ENCODE results near the gene DDRGK1. TPM values are rescaled to one million over a fixed set of nuclear protein-coding genes. Genes with fewer than 3 reads are reported as not detected.
"Not testable (repeated sequence)": the region's sequence is repeated elsewhere in the genome, so short reads cannot be mapped to it uniquely, and the experiment has no call there.

The DDRGK1 gene
- polyA plus RNA-seq, 1 donor from 2014 or later: 67.6 TPM

DNA sequence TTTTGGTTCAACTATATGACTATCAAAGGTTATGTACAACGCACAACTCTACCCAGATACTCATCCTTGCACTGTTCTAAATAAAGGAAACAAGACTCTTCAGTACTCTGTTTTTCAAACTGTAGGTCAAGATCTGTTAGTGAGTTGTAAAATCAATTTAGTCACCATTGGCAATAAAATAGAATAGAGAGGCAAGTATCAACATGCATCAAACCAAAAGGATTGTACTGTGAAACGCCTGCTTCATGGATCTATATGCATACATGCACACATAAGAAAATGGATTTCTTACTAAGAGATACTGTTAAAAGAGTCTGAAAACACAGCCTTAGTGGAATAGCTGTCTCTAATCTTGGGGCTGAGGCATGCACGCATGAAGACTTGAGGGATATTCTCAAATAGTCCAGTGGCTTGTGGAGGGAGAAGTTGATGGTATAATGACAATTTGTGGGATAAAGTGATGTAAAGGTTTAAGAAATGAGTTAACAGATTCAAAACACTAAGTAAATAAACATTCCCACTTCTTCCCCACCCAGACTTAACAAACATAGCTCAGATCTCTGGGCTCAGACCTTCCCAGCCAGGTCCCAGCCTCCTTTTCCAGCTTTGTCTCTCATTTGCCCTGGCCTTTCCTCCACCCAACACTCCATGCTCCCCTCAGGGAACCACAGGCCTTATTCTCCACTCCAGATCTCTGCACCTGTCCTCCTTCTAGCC, 20.4 kb downstream of the DDRGK1 start:
- Histone ChIP-seq H2AFZ (ENCODE audit: low read depth, low read length) (no peak overlapping the region), H3K9me3 (ENCODE audit: low read length) (no peaks in the 10 kb centered on the region), H3K4me2 (ENCODE audit: low read length) (no peak overlapping the region), H3K36me3 (ENCODE audit: insufficient read depth, low read length) (no peaks in the 10 kb centered on the region), H3K79me2 (replicated peaks; ENCODE audit: insufficient read depth, low read length) (no peaks in the 10 kb centered on the region), H3F3A (ENCODE audit: insufficient read depth, low read length, poor library complexity, severe bottlenecking) (no peaks in the 10 kb centered on the region), H3K27ac (ENCODE audit: low read length) (no peak overlapping the region), H3K27me3 (ENCODE audit: insufficient read depth, low read depth, low read length) (no peaks in the 10 kb centered on the region), H3K9me2 (ENCODE audit: insufficient read depth, low read length) (no peaks in the 10 kb centered on the region), H4K20me1 (ENCODE audit: insufficient read depth) (no peaks in the 10 kb centered on the region), H3K4me3 (ENCODE audit: low read length) (no peak overlapping the region), H3K9ac (ENCODE audit: low read length) (no peak overlapping the region)
- TF ChIP-seq RAD21 (conservative IDR thresholded peaks at IDR 0.05): no peak
- TF ChIP-seq, protein P1, sequence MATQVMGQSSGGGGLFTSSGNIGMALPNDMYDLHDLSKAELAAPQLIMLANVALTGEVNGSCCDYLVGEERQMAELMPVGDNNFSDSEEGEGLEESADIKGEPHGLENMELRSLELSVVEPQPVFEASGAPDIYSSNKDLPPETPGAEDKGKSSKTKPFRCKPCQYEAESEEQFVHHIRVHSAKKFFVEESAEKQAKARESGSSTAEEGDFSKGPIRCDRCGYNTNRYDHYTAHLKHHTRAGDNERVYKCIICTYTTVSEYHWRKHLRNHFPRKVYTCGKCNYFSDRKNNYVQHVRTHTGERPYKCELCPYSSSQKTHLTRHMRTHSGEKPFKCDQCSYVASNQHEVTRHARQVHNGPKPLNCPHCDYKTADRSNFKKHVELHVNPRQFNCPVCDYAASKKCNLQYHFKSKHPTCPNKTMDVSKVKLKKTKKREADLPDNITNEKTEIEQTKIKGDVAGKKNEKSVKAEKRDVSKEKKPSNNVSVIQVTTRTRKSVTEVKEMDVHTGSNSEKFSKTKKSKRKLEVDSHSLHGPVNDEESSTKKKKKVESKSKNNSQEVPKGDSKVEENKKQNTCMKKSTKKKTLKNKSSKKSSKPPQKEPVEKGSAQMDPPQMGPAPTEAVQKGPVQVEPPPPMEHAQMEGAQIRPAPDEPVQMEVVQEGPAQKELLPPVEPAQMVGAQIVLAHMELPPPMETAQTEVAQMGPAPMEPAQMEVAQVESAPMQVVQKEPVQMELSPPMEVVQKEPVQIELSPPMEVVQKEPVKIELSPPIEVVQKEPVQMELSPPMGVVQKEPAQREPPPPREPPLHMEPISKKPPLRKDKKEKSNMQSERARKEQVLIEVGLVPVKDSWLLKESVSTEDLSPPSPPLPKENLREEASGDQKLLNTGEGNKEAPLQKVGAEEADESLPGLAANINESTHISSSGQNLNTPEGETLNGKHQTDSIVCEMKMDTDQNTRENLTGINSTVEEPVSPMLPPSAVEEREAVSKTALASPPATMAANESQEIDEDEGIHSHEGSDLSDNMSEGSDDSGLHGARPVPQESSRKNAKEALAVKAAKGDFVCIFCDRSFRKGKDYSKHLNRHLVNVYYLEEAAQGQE (IDR thresholded peaks at IDR 0.05; ENCODE audit: borderline replicate concordance): no peak
- TF ChIP-seq TAF1 (IDR thresholded peaks at IDR 0.05; ENCODE audit: low read depth): no peak
- no peak for TF ChIP-seq SMC3 (conservative IDR thresholded peaks at IDR 0.05; ENCODE audit: poor library complexity)
- no peak for TF ChIP-seq MXI1 (conservative IDR thresholded peaks at IDR 0.05; ENCODE audit: poor library complexity, severe bottlenecking)
- TF ChIP-seq, protein P2, sequence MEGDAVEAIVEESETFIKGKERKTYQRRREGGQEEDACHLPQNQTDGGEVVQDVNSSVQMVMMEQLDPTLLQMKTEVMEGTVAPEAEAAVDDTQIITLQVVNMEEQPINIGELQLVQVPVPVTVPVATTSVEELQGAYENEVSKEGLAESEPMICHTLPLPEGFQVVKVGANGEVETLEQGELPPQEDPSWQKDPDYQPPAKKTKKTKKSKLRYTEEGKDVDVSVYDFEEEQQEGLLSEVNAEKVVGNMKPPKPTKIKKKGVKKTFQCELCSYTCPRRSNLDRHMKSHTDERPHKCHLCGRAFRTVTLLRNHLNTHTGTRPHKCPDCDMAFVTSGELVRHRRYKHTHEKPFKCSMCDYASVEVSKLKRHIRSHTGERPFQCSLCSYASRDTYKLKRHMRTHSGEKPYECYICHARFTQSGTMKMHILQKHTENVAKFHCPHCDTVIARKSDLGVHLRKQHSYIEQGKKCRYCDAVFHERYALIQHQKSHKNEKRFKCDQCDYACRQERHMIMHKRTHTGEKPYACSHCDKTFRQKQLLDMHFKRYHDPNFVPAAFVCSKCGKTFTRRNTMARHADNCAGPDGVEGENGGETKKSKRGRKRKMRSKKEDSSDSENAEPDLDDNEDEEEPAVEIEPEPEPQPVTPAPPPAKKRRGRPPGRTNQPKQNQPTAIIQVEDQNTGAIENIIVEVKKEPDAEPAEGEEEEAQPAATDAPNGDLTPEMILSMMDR (IDR thresholded peaks at IDR 0.05; ENCODE audit: poor library complexity, severe bottlenecking): no peak
- TF ChIP-seq EP300 (conservative IDR thresholded peaks at IDR 0.05; ENCODE audit: poor library complexity, severe bottlenecking): no peak

DNA sequence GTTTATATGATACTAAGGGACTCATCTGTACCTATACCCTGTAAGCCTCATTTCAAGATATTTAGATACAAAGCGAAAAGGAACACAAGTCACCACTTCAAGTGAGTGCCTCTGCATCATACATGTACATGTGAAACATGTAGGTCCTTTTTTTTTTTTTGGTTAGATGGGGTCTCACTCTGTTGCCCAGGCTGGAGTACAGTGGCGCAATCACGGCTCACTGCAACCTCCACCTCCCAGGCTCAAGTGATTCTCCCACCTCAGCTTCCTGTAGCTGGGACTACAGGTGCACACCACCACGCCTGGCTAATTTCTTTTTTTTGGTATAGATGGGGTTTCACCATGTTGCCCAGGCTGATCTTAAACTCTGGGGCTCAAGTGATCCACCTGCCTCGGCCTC, 22.1 kb downstream of the DDRGK1 start:
- H3K27ac ChIP-seq (ENCODE audit: low read length); H3K4me2 ChIP-seq (ENCODE audit: low read length); H3K79me2 ChIP-seq (replicated peaks; ENCODE audit: insufficient read depth, low read length); H3K4me3 ChIP-seq (ENCODE audit: low read length); H3K9ac ChIP-seq (ENCODE audit: low read length); H3K36me3 ChIP-seq (ENCODE audit: insufficient read depth, low read length); H3K9me3 ChIP-seq (ENCODE audit: low read length); H3K9me2 ChIP-seq (ENCODE audit: insufficient read depth, low read length); H2AFZ ChIP-seq (ENCODE audit: low read depth, low read length); H3K27me3 ChIP-seq (ENCODE audit: insufficient read depth, low read depth, low read length); H4K20me1 ChIP-seq (ENCODE audit: insufficient read depth); H3F3A ChIP-seq (ENCODE audit: insufficient read depth, low read length, poor library complexity, severe bottlenecking): not testable (repeated sequence)

DNA sequence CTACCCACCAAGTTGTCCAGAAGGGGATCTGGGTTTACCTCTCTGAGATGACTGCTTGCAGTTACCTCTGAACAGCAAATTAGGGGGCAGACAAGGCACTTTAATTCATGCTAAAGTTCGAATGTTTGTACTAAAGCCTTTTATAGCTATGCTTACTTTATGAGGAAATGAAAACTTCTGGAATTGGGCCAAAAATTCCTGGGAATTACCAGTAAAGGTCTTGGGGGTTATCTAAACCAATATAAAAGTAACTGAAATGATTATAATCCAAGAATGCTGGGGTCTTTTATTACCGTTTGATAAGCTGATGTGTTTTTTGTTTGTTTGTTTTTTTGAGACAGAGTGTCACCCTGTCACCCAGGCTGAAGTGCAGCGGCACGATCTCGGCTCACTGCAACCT, 23.2 kb downstream of the DDRGK1 start:
- Histone ChIP-seq H3K4me2 (ENCODE audit: low read length) (no peak overlapping the region), H4K20me1 (ENCODE audit: insufficient read depth) (no peaks in the 10 kb centered on the region), H3K27ac (ENCODE audit: low read length) (no peak overlapping the region), H3K4me3 (ENCODE audit: low read length) (no peak overlapping the region), H3F3A (ENCODE audit: insufficient read depth, low read length, poor library complexity, severe bottlenecking) (no peaks in the 10 kb centered on the region), H2AFZ (ENCODE audit: low read depth, low read length) (no peak overlapping the region), H3K27me3 (ENCODE audit: insufficient read depth, low read depth, low read length) (no peaks in the 10 kb centered on the region), H3K9me2 (ENCODE audit: insufficient read depth, low read length) (no peaks in the 10 kb centered on the region), H3K9ac (ENCODE audit: low read length) (no peak overlapping the region), H3K79me2 (replicated peaks; ENCODE audit: insufficient read depth, low read length) (no peaks in the 10 kb centered on the region), H3K36me3 (ENCODE audit: insufficient read depth, low read length) (no peaks in the 10 kb centered on the region), H3K9me3 (ENCODE audit: low read length) (no peaks in the 10 kb centered on the region)
- TF ChIP-seq RAD21 (conservative IDR thresholded peaks at IDR 0.05) (no peak), EZH2 (IDR thresholded peaks at IDR 0.05; ENCODE audit: borderline replicate concordance, insufficient read depth, low read length, poor library complexity, severe bottlenecking) (no peak), EP300 (conservative IDR thresholded peaks at IDR 0.05; ENCODE audit: poor library complexity, severe bottlenecking) (no peak), MXI1 (conservative IDR thresholded peaks at IDR 0.05; ENCODE audit: poor library complexity, severe bottlenecking) (no peak), POLR2AphosphoS5 (IDR thresholded peaks at IDR 0.05) (no peak), TAF1 (IDR thresholded peaks at IDR 0.05; ENCODE audit: low read depth) (no peak)
- TF ChIP-seq, protein P1 (IDR thresholded peaks at IDR 0.05; ENCODE audit: borderline replicate concordance): no peak
- TF ChIP-seq, protein P2 (IDR thresholded peaks at IDR 0.05; ENCODE audit: poor library complexity, severe bottlenecking): no peak
